Natural killer cell (primary cell): Measurements from ENCODE around the gene WSB1. TPM values are rescaled to one million over a fixed set of nuclear protein-coding genes. Genes with fewer than 3 reads are reported as not detected.

Source experiments
- ATAC-seq, 3 donors: fragments of 150-1000 bp in 2 of 3; fragments of 200-7000 bp in 1 of 3; cut with Tn5 transposase; 1 replicate in 1 of 3; 2 replicates in 2 of 3; pipeline ENCODE4 v1.10.0; 2021; ENCODE audit warnings: mild to moderate bottlenecking in 2 of 3, moderate library complexity in 2 of 3
- DNase-seq, 2 donors: peaks; one replicate each; pipeline versions ENCODE4 v3.0.0 to v3.0.0-alpha.2; 2013 to 2021; ENCODE audit warnings: mixed read lengths in 1 of 2
- H3K27ac ChIP-seq: one replicate; pipeline ENCODE4 v1.5.1; 2013; ENCODE audit warnings: mild to moderate bottlenecking, low read length
- H3K27me3 ChIP-seq: one replicate; pipeline ENCODE4 v1.6.1; 2013; ENCODE audit warnings: low read length; ENCODE audit not compliant: control insufficient read depth, insufficient read depth
- H3K36me3 ChIP-seq: one replicate; pipeline ENCODE4 v1.6.1; 2013; ENCODE audit warnings: low read length; ENCODE audit not compliant: control insufficient read depth, insufficient read depth
- H3K4me1 ChIP-seq: one replicate; pipeline ENCODE4 v1.6.1; 2013; ENCODE audit warnings: low read length; ENCODE audit not compliant: control insufficient read depth, insufficient read depth
- H3K4me3 ChIP-seq: one replicate; pipeline ENCODE4 v1.5.1; 2013; ENCODE audit warnings: low read length
- H3K9me3 ChIP-seq: one replicate; pipeline ENCODE4 v1.6.1; 2013; ENCODE audit warnings: low read length; ENCODE audit not compliant: control insufficient read depth, insufficient read depth
- H3K27ac Mint-ChIP-seq, 2 donors: one replicate each; pipeline ENCODE4 v1.8.0; 2022; ENCODE audit warnings: mild to moderate bottlenecking in 2 of 2, mixed read lengths in 2 of 2, moderate library complexity in 1 of 2
- H3K27me3 Mint-ChIP-seq, 2 donors: one replicate each; pipeline ENCODE4 v1.8.0; 2022; ENCODE audit warnings: low read depth in 2 of 2, mixed read lengths in 2 of 2
- H3K36me3 Mint-ChIP-seq: one replicate; pipeline ENCODE4 v1.8.0; 2022; ENCODE audit warnings: mixed read lengths
- H3K4me1 Mint-ChIP-seq, 2 donors: one replicate each; pipeline ENCODE4 v1.8.0; 2022; ENCODE audit warnings: mixed read lengths in 2 of 2
- H3K4me3 Mint-ChIP-seq: one replicate; pipeline ENCODE4 v1.8.0; 2022; ENCODE audit warnings: mild to moderate bottlenecking, moderate library complexity, mixed read lengths
- H3K9me3 Mint-ChIP-seq, 2 donors: one replicate each; pipeline ENCODE4 v1.8.0; 2022; ENCODE audit warnings: mixed read lengths in 2 of 2
- WGBS: methylation state at CpG from one replicate; pipeline ENCODE4 v1.1.7; 2013; ENCODE audit warnings: missing lambda C conversion rate; ENCODE audit not compliant: insufficient coverage; 5-methylcytosine and 5-hydroxymethylcytosine counted together
- intact Hi-C: fragments of 100-400 bp; cut with micrococcal nuclease; formaldehyde crosslinking; loops from one replicate; pipeline ENCODE4 v1.14.2; 2022
- total RNA-seq, 4 donors: library from RNA; stranded (reverse); fragments of 120-200 nt in 1 of 4; gene quantifications; one replicate each; pipeline versions ENCODE4 v1.2.3 to v1.2.4, GENCODE V29; 2013 to 2022
- TF ChIP-seq, protein P1 (sequence below): fragments of 200-600 bp; IDR thresholded peaks from one replicate; pipeline ENCODE4 v1.8.0; 2022; ENCODE audit warnings: antibody characterized with exemption

The WSB1 gene
- total RNA-seq, 3 donors from 2014 or later (not counting 1 experiment from before 2014, with no cell fraction given) = 124 to 205 (median 187) TPM

DNA sequence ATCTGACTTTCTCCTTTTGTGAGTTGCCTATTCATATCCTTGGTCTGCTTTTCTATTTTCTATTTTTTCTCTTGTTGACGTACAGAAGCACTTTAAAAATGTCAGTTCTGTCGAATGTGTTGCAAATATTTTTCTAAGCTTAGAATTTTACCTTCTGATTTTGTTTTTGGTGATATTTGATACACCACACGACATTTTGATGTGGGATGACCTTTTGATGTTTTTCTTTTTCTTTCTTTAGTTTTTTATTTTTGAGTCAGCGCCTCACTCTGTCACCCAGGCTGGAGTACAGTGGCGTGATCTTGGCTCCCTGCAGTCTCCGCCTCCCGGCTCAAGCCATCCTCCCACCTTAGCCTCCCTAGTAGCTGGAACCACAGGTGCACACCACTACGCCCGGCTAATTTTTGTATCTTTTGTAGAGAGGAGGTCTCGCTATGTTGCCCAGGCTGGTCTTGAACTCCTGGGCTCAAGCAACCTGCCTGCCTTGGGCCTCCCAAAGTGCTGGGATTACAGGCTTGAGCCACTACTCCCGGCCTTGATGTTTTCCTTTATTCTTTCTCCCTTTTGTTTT lies 39.6 kb downstream of the WSB1 start:
- TF ChIP-seq, protein P1, sequence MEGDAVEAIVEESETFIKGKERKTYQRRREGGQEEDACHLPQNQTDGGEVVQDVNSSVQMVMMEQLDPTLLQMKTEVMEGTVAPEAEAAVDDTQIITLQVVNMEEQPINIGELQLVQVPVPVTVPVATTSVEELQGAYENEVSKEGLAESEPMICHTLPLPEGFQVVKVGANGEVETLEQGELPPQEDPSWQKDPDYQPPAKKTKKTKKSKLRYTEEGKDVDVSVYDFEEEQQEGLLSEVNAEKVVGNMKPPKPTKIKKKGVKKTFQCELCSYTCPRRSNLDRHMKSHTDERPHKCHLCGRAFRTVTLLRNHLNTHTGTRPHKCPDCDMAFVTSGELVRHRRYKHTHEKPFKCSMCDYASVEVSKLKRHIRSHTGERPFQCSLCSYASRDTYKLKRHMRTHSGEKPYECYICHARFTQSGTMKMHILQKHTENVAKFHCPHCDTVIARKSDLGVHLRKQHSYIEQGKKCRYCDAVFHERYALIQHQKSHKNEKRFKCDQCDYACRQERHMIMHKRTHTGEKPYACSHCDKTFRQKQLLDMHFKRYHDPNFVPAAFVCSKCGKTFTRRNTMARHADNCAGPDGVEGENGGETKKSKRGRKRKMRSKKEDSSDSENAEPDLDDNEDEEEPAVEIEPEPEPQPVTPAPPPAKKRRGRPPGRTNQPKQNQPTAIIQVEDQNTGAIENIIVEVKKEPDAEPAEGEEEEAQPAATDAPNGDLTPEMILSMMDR = no peak
- Histone ChIP-seq H3K4me1 (peaks cover 42% of the 10 kb centered on the region), H3K27me3 (no peaks in the 10 kb centered on the region), H3K36me3 (no peaks in the 10 kb centered on the region), H3K4me3 (peak overlapping the region; percentile 74), H3K27ac (peak overlapping the region; percentile 90), H3K9me3 (no peaks in the 10 kb centered on the region)
- H3K4me1 Mint-ChIP-seq = peaks cover 28 to 33% of the 10 kb centered on the region in 2 donors
- WGBS = 70% methylated on average over 8 of the region's 11 CpGs
- intact Hi-C loops = loop anchor here (2.0 kb wide), 1 partner anchor 123 kb away; the partner anchor contains the start of gene KSR1
- no peaks in the 10 kb centered on the region for H3K36me3 Mint-ChIP-seq
- peak overlapping the region; percentile 93 for H3K4me3 Mint-ChIP-seq
- no peaks in the 10 kb centered on the region for H3K9me3 Mint-ChIP-seq
- ATAC-seq (no peak), DNase-seq (peak in 1 of 2 donors; percentile 34)
- peak overlapping the region; percentile 86 to 97 for H3K27ac Mint-ChIP-seq
- H3K27me3 Mint-ChIP-seq = no peaks in the 10 kb centered on the region

DNA sequence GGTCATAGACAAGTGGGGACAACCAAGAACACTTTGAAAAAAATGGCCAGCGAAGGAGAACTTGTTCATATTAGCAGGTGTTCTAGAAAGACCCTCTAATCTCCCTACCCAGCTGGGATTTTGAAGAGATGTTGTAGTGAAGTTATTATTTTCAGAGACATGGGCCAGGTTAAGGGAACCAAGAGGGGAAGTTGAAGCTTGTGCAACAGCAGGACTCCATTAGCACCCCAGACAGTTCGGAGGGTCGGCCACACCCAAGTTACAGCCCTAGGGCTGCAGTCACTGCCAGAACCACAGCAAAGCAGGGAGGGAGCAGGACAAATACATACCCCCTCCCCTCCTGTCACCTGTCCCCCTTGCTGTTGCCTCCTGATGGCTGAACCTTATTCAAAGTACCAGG lies 42.3 kb downstream of the WSB1 start:
- Mint-ChIP-seq H3K4me1 (peaks cover 55 to 57% of the 10 kb centered on the region in 2 donors), H3K4me3 (no peak overlapping the region), H3K27ac (peak overlapping the region; percentile 43 to 52), H3K27me3 (no peaks in the 10 kb centered on the region), H3K9me3 (no peaks in the 10 kb centered on the region), H3K36me3 (no peaks in the 10 kb centered on the region)
- intact Hi-C loops = no loop called here
- TF ChIP-seq, protein P1 = no peak
- no peaks in the 10 kb centered on the region for H3K27me3 ChIP-seq
- peaks cover 69% of the 10 kb centered on the region for H3K4me1 ChIP-seq
- no peak overlapping the region for H3K4me3 ChIP-seq
- H3K9me3 ChIP-seq = no peaks in the 10 kb centered on the region
- DNase-seq (no peak), ATAC-seq (no peak)
- H3K36me3 ChIP-seq = no peaks in the 10 kb centered on the region
- H3K27ac ChIP-seq = no peak overlapping the region
- 66% methylated on average over 3 of the region's 3 CpGs for WGBS

DNA sequence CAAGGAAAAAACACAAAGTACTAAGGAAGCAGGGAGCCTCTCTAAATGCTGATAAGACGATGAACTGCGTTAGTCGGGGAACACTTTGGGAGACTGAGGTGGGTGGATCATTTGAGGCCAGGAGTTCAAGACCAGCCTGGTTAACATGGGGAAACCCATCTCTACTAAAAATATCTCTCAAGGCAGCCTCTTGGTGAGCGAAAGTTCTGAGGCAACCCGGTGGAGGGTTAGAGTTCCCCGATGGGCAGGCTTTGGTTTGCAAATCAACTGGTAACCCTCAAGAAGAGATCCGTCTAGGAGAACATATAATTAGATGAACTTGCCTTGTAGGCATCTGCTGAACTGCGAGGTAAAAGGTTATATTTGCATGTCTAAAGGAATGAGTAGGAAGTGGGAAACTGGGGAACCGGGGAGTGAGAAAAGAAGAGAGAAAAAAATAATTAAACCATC lies 44.6 kb downstream of the WSB1 start:
- ATAC-seq (no peak), DNase-seq (no peak)
- H3K27ac ChIP-seq = peak overlapping the region; percentile 45
- peaks cover 39 to 40% of the 10 kb centered on the region in 2 donors for H3K4me1 Mint-ChIP-seq
- WGBS = 76% methylated on average over 8 of the region's 9 CpGs
- TF ChIP-seq, protein P1 = no peak
- H3K27me3 Mint-ChIP-seq = no peaks in the 10 kb centered on the region
- no peaks in the 10 kb centered on the region for H3K36me3 ChIP-seq
- no peak overlapping the region for H3K4me3 Mint-ChIP-seq
- intact Hi-C loops = no loop called here
- H3K4me1 ChIP-seq = peaks cover 57% of the 10 kb centered on the region
- no peaks in the 10 kb centered on the region for H3K27me3 ChIP-seq
- peak overlapping the region; percentile 83 to 87 for H3K27ac Mint-ChIP-seq
- H3K36me3 Mint-ChIP-seq = no peaks in the 10 kb centered on the region
- no peaks in the 10 kb centered on the region for H3K9me3 ChIP-seq
- no peaks in the 10 kb centered on the region for H3K9me3 Mint-ChIP-seq
- no peak overlapping the region for H3K4me3 ChIP-seq
